Hepatocyte (in vitro differentiated cells): ENCODE results near the gene TM4SF1.

ENCODE experiments used
- CTCF ChIP-seq: fragments of 200-600 bp; sonication (generic); IDR thresholded peaks from 2 replicates; pipeline ENCODE4 v1.5.1; 2016; ENCODE audit warnings: antibody characterized with exemption, mild to moderate bottlenecking; ENCODE audit not compliant: poor library complexity
- EZH2phosphoT487 ChIP-seq: fragments of 200-600 bp; sonication (generic); IDR thresholded peaks from one replicate; pipeline ENCODE4 v1.6.1; 2018; ENCODE audit warnings: antibody characterized with exemption, mild to moderate bottlenecking, low read depth, moderate library complexity; ENCODE audit not compliant: unreplicated experiment, severe bottlenecking

GRCh38 chr3:149363053-149363452 lies 14.4 kb downstream of the TM4SF1 start:
- TF ChIP-seq EZH2phosphoT487 (no peak), CTCF (no peak)
